ENCODE data around the gene NXF3.
"Not testable (repeated sequence)": the region's sequence is repeated elsewhere in the genome, so short reads cannot be mapped to it uniquely, and the experiment has no call there.

The NXF3 gene

DNA sequence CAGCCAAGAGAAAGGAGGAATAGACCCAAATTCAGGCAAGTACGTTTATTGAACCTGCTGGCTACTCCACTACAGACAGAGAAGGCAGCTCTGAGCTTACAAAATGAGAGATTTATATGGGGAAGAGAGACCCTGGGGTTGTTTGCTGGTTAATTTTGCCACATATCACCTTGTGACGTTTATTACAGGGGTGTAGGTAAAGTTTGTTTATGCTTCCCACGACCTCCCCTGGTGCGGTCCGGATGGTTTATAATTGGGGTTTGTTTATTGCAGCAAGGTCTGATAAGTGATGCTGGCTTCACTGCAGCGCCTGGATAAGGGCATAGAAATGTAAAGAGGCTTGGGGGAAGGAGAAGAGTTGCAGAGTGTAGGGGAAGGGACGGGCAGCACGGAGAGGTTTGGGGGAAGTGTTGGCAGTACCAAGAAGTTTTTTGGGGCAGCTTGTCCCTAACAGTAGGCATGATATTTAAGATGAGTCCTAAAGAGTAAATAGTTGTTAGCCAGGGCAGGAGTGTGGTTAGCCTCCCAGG lies 41.6 kb downstream of the NXF3 start:
- no peak for DNase-seq (ENCODE audit: low read depth)

DNA sequence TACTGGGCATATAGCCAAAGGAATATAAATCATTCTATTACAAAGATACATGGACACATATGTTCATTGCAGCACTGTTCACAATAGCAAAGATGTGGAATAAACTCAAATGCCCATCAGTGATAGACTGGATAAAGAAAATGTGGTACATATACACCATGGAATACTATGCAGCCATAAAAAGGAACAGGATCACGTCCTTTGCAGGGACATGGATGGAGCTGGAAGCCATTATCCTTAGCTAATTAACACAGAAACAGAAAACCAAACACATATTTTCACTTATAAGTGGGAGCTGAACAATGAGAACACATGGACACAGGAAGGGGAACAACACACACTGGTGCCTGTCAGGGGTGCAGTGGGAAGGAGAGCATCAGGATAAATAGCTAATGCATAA lies 59.6 kb downstream of the NXF3 start:
- not testable (repeated sequence) for DNase-seq (ENCODE audit: low read depth)
